Effector memory CD8-positive, alpha-beta T cell (primary cell): ENCODE results near the gene SARDH.

ENCODE experiments used
- ATAC-seq: fragments of 150-1000 bp; cut with Tn5 transposase; replicated peaks from 2 replicates; pipeline ENCODE4 v1.10.0; 2021; ENCODE audit warnings: mild to moderate bottlenecking, moderate library complexity
- DNase-seq, 3 experiments: peaks; one replicate each; pipeline ENCODE4 v3.0.0; 2021
- H3K27ac Mint-ChIP-seq, 2 donors: one replicate each; pipeline ENCODE4 v1.8.0; 2022; ENCODE audit warnings: mild to moderate bottlenecking in 2 of 2, mixed read lengths in 2 of 2, moderate library complexity in 2 of 2
- H3K27me3 Mint-ChIP-seq, 2 donors: one replicate each; pipeline ENCODE4 v1.8.0; 2022; ENCODE audit warnings: mixed read lengths in 2 of 2
- H3K36me3 Mint-ChIP-seq: one replicate; pipeline ENCODE4 v1.8.0; 2022; ENCODE audit warnings: mild to moderate bottlenecking, moderate library complexity, mixed read lengths; ENCODE audit not compliant: insufficient read depth
- H3K4me1 Mint-ChIP-seq, 2 donors: one replicate each; pipeline ENCODE4 v1.8.0; 2022; ENCODE audit warnings: low read depth in 2 of 2, mixed read lengths in 2 of 2
- H3K4me3 Mint-ChIP-seq, 2 donors: one replicate each; pipeline ENCODE4 v1.8.0; 2022; ENCODE audit warnings: mild to moderate bottlenecking in 2 of 2, mixed read lengths in 2 of 2, moderate library complexity in 2 of 2
- H3K9me3 Mint-ChIP-seq, 2 donors: one replicate each; pipeline ENCODE4 v1.8.0; 2022; ENCODE audit warnings: mixed read lengths in 2 of 2

Gene SARDH

DNA sequence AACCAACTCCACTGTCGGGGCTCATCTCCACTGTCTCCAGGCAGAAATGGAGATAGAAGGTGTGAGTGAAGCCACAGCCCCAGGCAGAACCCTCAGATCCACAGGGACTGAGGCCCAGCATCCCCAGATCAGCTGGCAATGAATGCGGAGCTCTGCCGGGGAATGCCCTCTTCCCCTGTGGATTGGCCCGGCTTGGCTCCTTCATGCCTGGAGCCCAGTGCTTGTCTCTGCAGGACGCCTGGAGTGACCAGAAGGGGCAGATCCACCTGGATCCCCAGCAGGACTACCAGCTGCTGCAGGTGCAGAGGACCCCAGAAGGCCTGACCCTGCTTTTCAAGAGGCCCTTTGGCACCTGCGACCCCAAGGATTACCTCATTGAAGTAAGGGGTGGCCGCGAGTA lies 98.5 kb downstream of the SARDH start:
- Mint-ChIP-seq H3K4me3 (no peak overlapping the region), H3K9me3 (no peaks in the 10 kb centered on the region), H3K36me3 (no peaks in the 10 kb centered on the region), H3K4me1 (no peaks in the 10 kb centered on the region), H3K27ac (peak overlapping the region in 1 of 2 donors; percentile 51), H3K27me3 (peaks cover 0 to 74% of the 10 kb centered on the region in 2 donors)
- no peak for ATAC-seq
- DNase-seq, result no peak

DNA sequence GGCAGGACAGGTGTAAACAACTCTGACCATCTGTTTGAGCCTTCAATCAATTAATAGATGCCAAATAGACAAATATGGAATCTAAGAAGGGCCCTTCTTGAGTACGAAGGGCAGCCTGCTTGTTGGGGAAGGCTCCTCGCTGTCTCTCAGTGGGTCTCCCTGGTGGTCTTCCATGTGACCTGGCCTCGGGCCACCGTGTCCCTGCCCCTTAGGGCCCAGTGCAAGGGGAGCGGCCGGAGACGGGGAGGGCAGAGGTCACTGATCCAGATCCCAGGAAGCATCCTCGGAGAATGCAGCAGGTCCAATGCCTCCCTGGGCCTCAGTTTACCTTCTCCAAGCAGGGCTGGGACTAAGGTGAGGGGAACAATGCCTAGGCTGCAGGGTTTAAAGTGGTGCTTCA lies 99.4 kb downstream of the SARDH start:
- DNase-seq, result no peak
- ATAC-seq, result no peak

DNA sequence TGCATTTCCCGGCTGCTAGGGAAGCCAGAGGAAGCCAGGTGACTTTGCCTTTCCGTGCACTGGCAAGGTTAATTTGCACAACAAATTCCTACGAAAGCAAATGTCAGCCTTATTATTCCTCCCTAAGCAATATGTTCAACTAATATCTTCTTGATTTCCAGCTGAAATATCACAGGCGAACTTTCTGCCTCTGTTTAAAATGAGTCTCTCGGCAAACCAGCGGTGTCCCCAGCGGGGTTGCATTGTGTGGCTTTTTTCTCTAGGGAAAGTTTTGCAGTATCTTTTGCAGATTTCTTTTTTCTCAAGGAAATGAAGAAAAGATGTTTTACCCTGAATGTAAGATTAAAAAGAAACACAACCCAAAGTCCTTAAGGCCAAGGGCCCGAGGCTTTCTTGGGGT lies 100.1 kb downstream of the SARDH start:
- ATAC-seq (no peak), DNase-seq (no peak)
- peaks cover 0 to 67% of the 10 kb centered on the region in 2 donors for H3K27me3 Mint-ChIP-seq
- no peak overlapping the region for H3K4me3 Mint-ChIP-seq
- no peak overlapping the region for H3K27ac Mint-ChIP-seq
- no peaks in the 10 kb centered on the region for H3K4me1 Mint-ChIP-seq
- H3K9me3 Mint-ChIP-seq, result no peaks in the 10 kb centered on the region
- H3K36me3 Mint-ChIP-seq, result no peaks in the 10 kb centered on the region

More for the DNA sequence above, 99.4 kb downstream of the SARDH start:
- Mint-ChIP-seq H3K4me3 (no peak overlapping the region), H3K36me3 (no peaks in the 10 kb centered on the region), H3K9me3 (no peaks in the 10 kb centered on the region), H3K4me1 (no peaks in the 10 kb centered on the region), H3K27ac (no peak overlapping the region), H3K27me3 (peaks cover 0 to 67% of the 10 kb centered on the region in 2 donors)

- ATAC-seq, result no peak
- Mint-ChIP-seq H3K27me3 (peaks cover 0 to 63% of the 10 kb centered on the region in 2 donors), H3K4me1 (no peaks in the 10 kb centered on the region), H3K4me3 (no peak overlapping the region), H3K36me3 (no peaks in the 10 kb centered on the region), H3K27ac (no peak overlapping the region), H3K9me3 (no peaks in the 10 kb centered on the region)
- no peak for DNase-seq
Measured at GRCh38 chr9:133637451-133638055, 100.6 kb downstream of the SARDH start.

DNA sequence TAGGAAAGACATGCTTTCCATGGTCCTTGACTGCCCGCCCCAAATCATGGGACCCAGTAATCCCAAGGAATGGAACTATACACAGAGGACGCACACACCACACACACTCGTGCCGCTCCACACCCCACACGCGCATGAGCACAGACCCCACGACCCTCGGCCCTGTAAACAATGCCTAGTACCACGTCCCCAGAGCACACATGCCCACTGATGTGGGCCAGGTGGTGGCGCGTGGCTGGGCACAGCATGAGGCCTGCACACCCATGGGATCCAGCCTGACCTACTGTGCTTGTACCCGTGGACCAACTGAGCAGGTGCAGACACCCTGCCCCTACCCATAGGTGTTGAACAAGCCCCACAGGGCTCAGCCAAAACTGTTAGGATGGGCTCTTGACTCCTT lies 101.2 kb downstream of the SARDH start:
- no peak overlapping the region for H3K27ac Mint-ChIP-seq
- no peaks in the 10 kb centered on the region for H3K9me3 Mint-ChIP-seq
- no peaks in the 10 kb centered on the region for H3K4me1 Mint-ChIP-seq
- peaks cover 0 to 57% of the 10 kb centered on the region in 2 donors for H3K27me3 Mint-ChIP-seq
- ATAC-seq (no peak), DNase-seq (no peak)
- no peaks in the 10 kb centered on the region for H3K36me3 Mint-ChIP-seq
- no peak overlapping the region for H3K4me3 Mint-ChIP-seq

DNA sequence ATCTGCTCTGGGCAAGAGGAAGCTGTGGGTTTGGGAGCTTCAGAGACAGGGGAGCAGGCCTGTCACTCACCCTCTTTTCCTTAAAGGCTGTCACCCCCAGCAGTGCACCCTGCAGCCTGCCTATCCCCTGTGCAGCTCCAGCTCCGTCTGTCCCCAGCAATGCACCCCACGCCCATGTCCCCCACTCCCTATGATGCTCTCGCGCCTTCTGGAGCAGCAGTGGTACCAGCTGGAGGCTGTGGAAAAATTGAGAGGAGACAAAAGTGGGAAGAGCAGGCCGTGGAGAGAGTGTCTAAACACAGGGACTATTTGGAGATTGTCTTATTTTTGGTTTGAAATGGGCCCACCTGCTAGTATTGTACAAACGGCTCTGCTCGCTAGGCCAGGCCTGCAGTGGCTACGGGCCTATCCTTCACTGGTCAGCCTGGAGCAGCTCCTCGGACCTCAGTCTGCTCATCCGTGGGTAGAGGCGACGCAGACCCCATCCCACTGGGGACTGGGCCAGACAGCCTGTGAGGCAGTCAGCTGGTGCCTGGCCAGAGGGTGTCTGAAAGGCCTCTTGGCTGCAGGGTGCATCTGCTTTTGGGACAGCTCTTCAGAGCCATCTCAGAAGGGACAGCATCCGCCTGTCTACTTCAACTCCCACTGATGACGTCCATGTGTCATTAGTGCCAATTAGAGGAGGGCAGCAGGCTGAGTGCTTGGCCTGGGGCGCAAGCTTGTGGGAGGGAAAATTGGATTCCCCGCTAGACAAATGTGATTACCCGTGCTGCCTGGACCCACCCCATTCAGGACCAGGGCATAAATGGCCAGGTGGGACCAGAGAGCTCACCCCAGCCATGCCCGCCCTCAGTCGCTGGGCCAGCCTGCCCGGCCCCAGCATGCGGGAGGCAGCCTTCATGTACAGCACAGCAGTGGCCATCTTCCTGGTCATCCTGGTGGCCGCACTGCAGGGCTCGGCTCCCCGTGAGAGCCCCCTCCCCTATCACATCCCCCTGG lies 102.3 kb downstream of the SARDH start, which contains the start of gene DBH:
DBH (plus strand) TSS at position 831 of the 999 bp plus-strand sequence; CDS start at position 840, 9 bp downstream.
- peaks cover 0 to 51% of the 10 kb centered on the region in 2 donors for H3K27me3 Mint-ChIP-seq
- H3K9me3 Mint-ChIP-seq, result no peaks in the 10 kb centered on the region
- no peaks in the 10 kb centered on the region for H3K36me3 Mint-ChIP-seq
- H3K4me3 Mint-ChIP-seq, result no peak within 1 kb of the TSS
- ATAC-seq (no peak), DNase-seq (no peak)
- no peak within 1 kb of the TSS for H3K27ac Mint-ChIP-seq
- H3K4me1 Mint-ChIP-seq, result no peaks in the 10 kb centered on the region

- no peak overlapping the region for H3K4me3 Mint-ChIP-seq
- peaks cover 0 to 50% of the 10 kb centered on the region in 2 donors for H3K27me3 Mint-ChIP-seq
Measured at GRCh38 chr9:133635098-133635497, 103.1 kb downstream of the SARDH start.

GRCh38 chr9:133634081-133634691 lies 104.0 kb downstream of the SARDH start:
- no peak for ATAC-seq
- Mint-ChIP-seq H3K4me1 (no peaks in the 10 kb centered on the region), H3K27ac (no peak overlapping the region), H3K27me3 (peaks cover 0 to 42% of the 10 kb centered on the region in 2 donors), H3K4me3 (no peak overlapping the region), H3K36me3 (no peaks in the 10 kb centered on the region), H3K9me3 (no peaks in the 10 kb centered on the region)
- no peak for DNase-seq

More at GRCh38 chr9:133635098-133635497, 103.1 kb downstream of the SARDH start:
- Mint-ChIP-seq H3K4me1 (no peaks in the 10 kb centered on the region), H3K27ac (no peak overlapping the region), H3K9me3 (no peaks in the 10 kb centered on the region), H3K36me3 (no peaks in the 10 kb centered on the region)
- DNase-seq (no peak), ATAC-seq (no peak)

- no peak overlapping the region for H3K27ac Mint-ChIP-seq
- no peak for ATAC-seq
Measured at GRCh38 chr9:133633681-133634080, 104.5 kb downstream of the SARDH start.

GRCh38 chr9:133632806-133633680 lies 105.1 kb downstream of the SARDH start:
- no peaks in the 10 kb centered on the region for H3K36me3 Mint-ChIP-seq
- H3K27ac Mint-ChIP-seq, result no peak overlapping the region
- no peak overlapping the region for H3K4me3 Mint-ChIP-seq
- ATAC-seq, result no peak
- H3K9me3 Mint-ChIP-seq, result no peaks in the 10 kb centered on the region
- no peak for DNase-seq
- no peaks in the 10 kb centered on the region for H3K4me1 Mint-ChIP-seq
- peaks cover 0 to 34% of the 10 kb centered on the region in 2 donors for H3K27me3 Mint-ChIP-seq

More at GRCh38 chr9:133633681-133634080, 104.5 kb downstream of the SARDH start:
- H3K4me1 Mint-ChIP-seq, result no peaks in the 10 kb centered on the region
- H3K9me3 Mint-ChIP-seq, result no peaks in the 10 kb centered on the region
- no peak for DNase-seq
- H3K36me3 Mint-ChIP-seq, result no peaks in the 10 kb centered on the region
- H3K27me3 Mint-ChIP-seq, result peaks cover 0 to 40% of the 10 kb centered on the region in 2 donors
- no peak overlapping the region for H3K4me3 Mint-ChIP-seq

DNA sequence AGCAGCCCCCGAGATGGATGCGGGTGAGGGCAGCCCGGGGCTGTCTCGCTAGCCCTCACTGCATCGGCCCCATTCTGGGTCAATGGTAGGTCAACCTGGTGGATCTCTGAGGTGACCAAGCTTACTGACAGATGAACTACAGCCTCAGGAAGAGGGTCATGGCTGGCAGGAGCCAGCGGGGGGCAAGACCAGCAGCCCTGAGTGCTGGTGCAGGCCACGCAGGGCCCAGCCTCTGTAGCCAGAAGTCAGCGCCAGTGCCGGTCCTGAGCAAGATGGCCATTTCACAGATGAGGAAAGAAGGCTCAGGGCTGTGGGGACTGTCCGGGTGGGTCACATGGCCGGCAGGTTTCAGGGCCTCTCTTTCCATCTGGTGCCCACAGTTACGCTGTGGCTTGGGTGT lies 107.0 kb downstream of the SARDH start:
- H3K36me3 Mint-ChIP-seq, result no peaks in the 10 kb centered on the region
- H3K27me3 Mint-ChIP-seq, result peaks cover 10 to 22% of the 10 kb centered on the region in 2 donors
- no peak overlapping the region for H3K4me3 Mint-ChIP-seq
- H3K27ac Mint-ChIP-seq, result no peak overlapping the region
- ATAC-seq, result no peak
- H3K4me1 Mint-ChIP-seq, result no peaks in the 10 kb centered on the region
- DNase-seq, result no peak
- H3K9me3 Mint-ChIP-seq, result peaks cover 4 to 8% of the 10 kb centered on the region in 2 donors

DNA sequence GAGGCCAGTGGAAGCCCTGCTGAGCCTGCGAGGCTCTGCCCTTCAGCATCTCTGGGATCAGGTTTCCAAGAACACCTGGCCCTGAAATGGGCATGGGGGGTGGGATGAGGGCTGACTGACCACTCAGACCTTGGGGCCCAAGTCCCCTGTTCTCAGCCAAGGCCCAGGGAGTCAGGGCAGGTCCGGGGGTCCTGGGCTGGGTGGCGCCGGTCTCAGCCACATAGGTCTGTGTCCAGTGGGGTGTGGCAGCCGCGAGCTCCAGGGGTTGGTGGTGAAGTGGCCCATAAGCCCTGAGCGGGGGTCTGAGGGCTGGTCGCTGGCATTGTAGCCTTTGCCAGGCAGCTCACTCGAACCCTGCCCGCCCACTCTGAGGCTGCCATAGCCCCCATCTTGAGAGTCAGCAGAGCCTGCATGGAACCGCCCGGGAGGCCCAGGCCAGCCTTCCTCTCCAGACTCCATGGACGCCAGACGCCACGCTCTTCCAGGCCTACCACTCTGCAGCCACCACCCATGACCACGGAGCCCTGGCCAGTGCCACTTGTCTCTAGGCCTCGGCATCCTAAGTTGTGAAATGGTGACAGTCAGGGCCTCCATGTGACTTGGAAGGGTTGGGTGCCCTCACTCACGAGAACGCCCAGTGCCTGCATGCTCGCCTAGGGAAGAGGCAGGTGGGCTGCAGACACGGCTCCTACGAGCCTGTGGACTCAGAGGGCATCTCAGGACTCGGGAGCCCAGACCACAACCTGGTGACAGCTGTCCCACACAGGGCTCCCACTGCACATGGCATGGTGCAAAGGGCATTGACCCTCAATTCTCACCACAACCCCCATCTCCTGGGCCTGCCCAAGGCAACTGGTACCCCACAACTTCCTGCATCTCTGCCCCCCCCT lies 108.7 kb downstream of the SARDH start:
- Mint-ChIP-seq H3K4me1 (no peaks in the 10 kb centered on the region), H3K27me3 (peaks cover 16 to 19% of the 10 kb centered on the region in 2 donors), H3K9me3 (peaks cover 4 to 11% of the 10 kb centered on the region in 2 donors), H3K36me3 (no peaks in the 10 kb centered on the region), H3K27ac (no peak overlapping the region), H3K4me3 (no peak overlapping the region)
- DNase-seq (no peak), ATAC-seq (no peak)
